ENCODE data around the gene TMEM35A.

DNA sequence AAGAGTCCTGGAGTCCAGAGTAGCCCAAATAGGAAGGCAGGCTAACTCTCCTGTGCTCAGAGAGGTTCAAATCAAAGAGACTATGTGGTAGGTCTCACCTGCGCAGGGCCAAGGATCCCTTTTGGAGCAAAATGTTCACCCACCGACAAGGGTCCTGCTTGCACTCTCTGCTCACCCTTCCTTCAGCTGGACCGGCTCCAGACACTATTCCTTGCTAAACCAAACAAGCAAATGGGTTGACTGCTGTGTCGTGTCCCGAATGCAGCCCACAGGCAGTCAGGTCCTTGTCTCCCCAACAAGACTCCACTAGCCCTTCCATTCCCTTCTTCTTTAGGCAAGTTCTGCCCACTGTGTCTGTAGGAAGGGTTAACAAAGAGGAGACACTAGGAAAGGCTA is 27.5 kb upstream of the TMEM35A start:
- TF ChIP-seq, protein P1, sequence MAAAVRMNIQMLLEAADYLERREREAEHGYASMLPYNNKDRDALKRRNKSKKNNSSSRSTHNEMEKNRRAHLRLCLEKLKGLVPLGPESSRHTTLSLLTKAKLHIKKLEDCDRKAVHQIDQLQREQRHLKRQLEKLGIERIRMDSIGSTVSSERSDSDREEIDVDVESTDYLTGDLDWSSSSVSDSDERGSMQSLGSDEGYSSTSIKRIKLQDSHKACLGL (CRISPR knock-in tag; IDR thresholded peaks at IDR 0.05; ENCODE audit: borderline replicate concordance, poor library complexity, severe bottlenecking) = no peak
- TF ChIP-seq POLR2A (conservative IDR thresholded peaks at IDR 0.05) (no peak), ZBTB17 (CRISPR knock-in tag; IDR thresholded peaks at IDR 0.05) (no peak), NFIC (IDR thresholded peaks at IDR 0.05) (peak; percentile 21; the same call in 1 of the 2 replicates), TAF1 (IDR thresholded peaks at IDR 0.05; ENCODE audit: control insufficient read depth, extremely low read depth, insufficient read depth, low read length, severe bottlenecking) (no peak), BCL6 (CRISPR knock-in tag; IDR thresholded peaks at IDR 0.05) (no peak), GATA2 (CRISPR knock-in tag; IDR thresholded peaks at IDR 0.05) (no peak), SIN3A (IDR thresholded peaks at IDR 0.05; ENCODE audit: borderline replicate concordance in 2 of 2, control insufficient read depth in 1 of 2, low read depth in 2 of 2, low read length in 2 of 2) (no peak), EZH2 (IDR thresholded peaks at IDR 0.05; ENCODE audit: borderline replicate concordance, low read depth, low read length) (no peak), MIER1 (IDR thresholded peaks at IDR 0.05; ENCODE audit: low read depth) (no peak), ELF4 (CRISPR knock-in tag; IDR thresholded peaks at IDR 0.05) (no peak), NCOA2 (IDR thresholded peaks at IDR 0.05; ENCODE audit: partially characterized antibody in 2 of 2) (no peak)
- TF ChIP-seq, protein P2, sequence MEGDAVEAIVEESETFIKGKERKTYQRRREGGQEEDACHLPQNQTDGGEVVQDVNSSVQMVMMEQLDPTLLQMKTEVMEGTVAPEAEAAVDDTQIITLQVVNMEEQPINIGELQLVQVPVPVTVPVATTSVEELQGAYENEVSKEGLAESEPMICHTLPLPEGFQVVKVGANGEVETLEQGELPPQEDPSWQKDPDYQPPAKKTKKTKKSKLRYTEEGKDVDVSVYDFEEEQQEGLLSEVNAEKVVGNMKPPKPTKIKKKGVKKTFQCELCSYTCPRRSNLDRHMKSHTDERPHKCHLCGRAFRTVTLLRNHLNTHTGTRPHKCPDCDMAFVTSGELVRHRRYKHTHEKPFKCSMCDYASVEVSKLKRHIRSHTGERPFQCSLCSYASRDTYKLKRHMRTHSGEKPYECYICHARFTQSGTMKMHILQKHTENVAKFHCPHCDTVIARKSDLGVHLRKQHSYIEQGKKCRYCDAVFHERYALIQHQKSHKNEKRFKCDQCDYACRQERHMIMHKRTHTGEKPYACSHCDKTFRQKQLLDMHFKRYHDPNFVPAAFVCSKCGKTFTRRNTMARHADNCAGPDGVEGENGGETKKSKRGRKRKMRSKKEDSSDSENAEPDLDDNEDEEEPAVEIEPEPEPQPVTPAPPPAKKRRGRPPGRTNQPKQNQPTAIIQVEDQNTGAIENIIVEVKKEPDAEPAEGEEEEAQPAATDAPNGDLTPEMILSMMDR (IDR thresholded peaks at IDR 0.05 in 2 of 3, conservative IDR thresholded peaks at IDR 0.05 in 1 of 3; ENCODE audit: insufficient read depth in 2 of 3, low read depth in 1 of 3, low read length in 3 of 3) = no peak

Data from K562 (cell line).